ENCODE results near the gene SLC18A2.

SLC18A2 gene

DNA sequence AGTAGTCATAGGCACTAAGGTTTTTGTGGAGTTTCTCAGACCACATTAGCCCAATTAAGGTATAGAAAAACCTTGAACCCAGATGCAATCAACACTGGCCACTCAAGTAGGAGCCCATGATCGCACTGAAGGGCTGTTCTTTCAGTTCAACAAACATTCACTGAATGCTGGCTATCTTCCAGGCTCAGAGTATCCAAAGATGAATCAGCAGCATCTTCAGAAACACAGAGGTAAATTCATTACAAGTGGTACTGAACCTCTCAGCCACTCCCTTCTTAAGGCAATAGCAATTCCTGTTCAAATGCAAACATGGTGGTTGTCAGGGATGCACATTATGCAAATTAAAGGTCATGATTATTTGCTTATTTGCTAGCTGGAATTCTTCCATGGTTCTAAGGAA, 26.5 kb upstream of the SLC18A2 start:
- TF ChIP-seq, protein P1, sequence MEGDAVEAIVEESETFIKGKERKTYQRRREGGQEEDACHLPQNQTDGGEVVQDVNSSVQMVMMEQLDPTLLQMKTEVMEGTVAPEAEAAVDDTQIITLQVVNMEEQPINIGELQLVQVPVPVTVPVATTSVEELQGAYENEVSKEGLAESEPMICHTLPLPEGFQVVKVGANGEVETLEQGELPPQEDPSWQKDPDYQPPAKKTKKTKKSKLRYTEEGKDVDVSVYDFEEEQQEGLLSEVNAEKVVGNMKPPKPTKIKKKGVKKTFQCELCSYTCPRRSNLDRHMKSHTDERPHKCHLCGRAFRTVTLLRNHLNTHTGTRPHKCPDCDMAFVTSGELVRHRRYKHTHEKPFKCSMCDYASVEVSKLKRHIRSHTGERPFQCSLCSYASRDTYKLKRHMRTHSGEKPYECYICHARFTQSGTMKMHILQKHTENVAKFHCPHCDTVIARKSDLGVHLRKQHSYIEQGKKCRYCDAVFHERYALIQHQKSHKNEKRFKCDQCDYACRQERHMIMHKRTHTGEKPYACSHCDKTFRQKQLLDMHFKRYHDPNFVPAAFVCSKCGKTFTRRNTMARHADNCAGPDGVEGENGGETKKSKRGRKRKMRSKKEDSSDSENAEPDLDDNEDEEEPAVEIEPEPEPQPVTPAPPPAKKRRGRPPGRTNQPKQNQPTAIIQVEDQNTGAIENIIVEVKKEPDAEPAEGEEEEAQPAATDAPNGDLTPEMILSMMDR (conservative IDR thresholded peaks at IDR 0.05; ENCODE audit: low read length) = no peak
- no peak for TF ChIP-seq EZH2phosphoT487 (IDR thresholded peaks at IDR 0.05; ENCODE audit: borderline replicate concordance)
- Histone ChIP-seq H3F3A (ENCODE audit: low read depth) (no peaks in the 10 kb centered on the region), H3K36me3 (ENCODE audit: insufficient read depth, low read length) (no peaks in the 10 kb centered on the region), H3K4me1 (ENCODE audit: insufficient read depth, low read length, poor library complexity, severe bottlenecking) (no peaks in the 10 kb centered on the region), H3K27me3 (ENCODE audit: insufficient read depth, low read length, poor library complexity, severe bottlenecking) (no peaks in the 10 kb centered on the region), H3K9ac (ENCODE audit: low read depth, low read length, poor library complexity, severe bottlenecking) (no peak overlapping the region), H3K79me2 (ENCODE audit: insufficient read depth, low read length) (no peaks in the 10 kb centered on the region), H3K9me2 (replicated peaks; ENCODE audit: low read depth, low read length) (no peaks in the 10 kb centered on the region), H3K4me3 (ENCODE audit: low read length, poor library complexity, severe bottlenecking) (no peak overlapping the region), H3K4me2 (ENCODE audit: low read depth, low read length, poor library complexity, severe bottlenecking) (no peak overlapping the region), H2AFZ (ENCODE audit: low read length) (no peak overlapping the region), H3K9me3 (ENCODE audit: insufficient read depth, low read depth, low read length) (no peaks in the 10 kb centered on the region; the same call in 1 of the 2 replicates), H4K20me1 (ENCODE audit: insufficient read depth, low read length, poor library complexity, severe bottlenecking) (no peaks in the 10 kb centered on the region)

DNA sequence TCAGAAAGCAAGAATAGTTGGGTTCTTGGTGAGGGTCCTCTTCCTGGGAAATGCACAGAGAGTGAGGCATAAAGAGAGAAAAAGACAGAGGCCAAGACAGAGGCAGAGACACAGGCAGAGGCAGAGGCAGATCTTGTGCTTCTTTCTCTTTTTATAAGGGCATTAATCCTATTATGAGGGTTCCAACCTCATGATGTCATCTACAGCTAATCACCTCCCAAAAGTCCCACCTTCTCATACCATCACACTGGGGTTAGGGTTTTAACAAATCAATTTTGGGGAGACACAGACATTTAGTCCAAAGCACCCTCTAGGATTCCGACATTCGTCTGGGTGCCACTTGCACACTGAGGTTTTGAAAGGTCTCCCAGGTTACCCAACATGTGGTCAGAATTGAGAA, 25.8 kb upstream of the SLC18A2 start:
- Histone ChIP-seq H3K36me3 (ENCODE audit: insufficient read depth, low read length) (no peaks in the 10 kb centered on the region), H3K4me2 (ENCODE audit: low read depth, low read length, poor library complexity, severe bottlenecking) (no peak overlapping the region), H3K9me3 (ENCODE audit: insufficient read depth, low read depth, low read length) (no peaks in the 10 kb centered on the region; the same call in 1 of the 2 replicates), H3F3A (ENCODE audit: low read depth) (no peaks in the 10 kb centered on the region), H3K9ac (ENCODE audit: low read depth, low read length, poor library complexity, severe bottlenecking) (no peak overlapping the region), H3K9me2 (replicated peaks; ENCODE audit: low read depth, low read length) (no peaks in the 10 kb centered on the region), H2AFZ (ENCODE audit: low read length) (no peak overlapping the region), H3K27me3 (ENCODE audit: insufficient read depth, low read length, poor library complexity, severe bottlenecking) (no peaks in the 10 kb centered on the region), H3K79me2 (ENCODE audit: insufficient read depth, low read length) (no peaks in the 10 kb centered on the region), H3K4me3 (ENCODE audit: low read length, poor library complexity, severe bottlenecking) (no peak overlapping the region), H3K4me1 (ENCODE audit: insufficient read depth, low read length, poor library complexity, severe bottlenecking) (no peaks in the 10 kb centered on the region), H4K20me1 (ENCODE audit: insufficient read depth, low read length, poor library complexity, severe bottlenecking) (no peaks in the 10 kb centered on the region)
- TF ChIP-seq EZH2phosphoT487 (IDR thresholded peaks at IDR 0.05; ENCODE audit: borderline replicate concordance) = no peak
- TF ChIP-seq, protein P1 (conservative IDR thresholded peaks at IDR 0.05; ENCODE audit: low read length) = no peak

DNA sequence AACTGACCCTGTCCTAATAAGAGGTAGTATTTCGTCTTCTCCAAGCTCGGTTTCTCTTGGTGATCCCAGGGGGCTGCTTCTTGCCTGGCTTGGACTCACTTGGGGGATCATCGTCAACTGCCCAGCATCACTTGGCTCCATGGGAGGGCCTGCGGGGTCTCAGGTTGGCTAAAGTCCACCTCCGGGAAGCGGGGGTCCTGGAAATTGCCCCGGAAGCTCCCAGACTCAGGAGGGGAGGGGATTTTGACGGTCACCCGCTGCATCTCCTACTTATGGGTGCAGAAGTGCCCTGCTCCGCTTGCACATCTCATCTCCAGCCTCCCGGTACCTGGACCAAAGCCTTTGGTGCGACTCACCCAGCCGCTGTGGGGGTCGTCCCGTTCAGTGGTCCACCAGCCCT, 24.9 kb upstream of the SLC18A2 start:
- H3K36me3 ChIP-seq (ENCODE audit: insufficient read depth, low read length) = no peaks in the 10 kb centered on the region
- no peaks in the 10 kb centered on the region for H3K79me2 ChIP-seq (ENCODE audit: insufficient read depth, low read length)
- no peak overlapping the region for H3K9ac ChIP-seq (ENCODE audit: low read depth, low read length, poor library complexity, severe bottlenecking)
- no peak overlapping the region for H3K4me2 ChIP-seq (ENCODE audit: low read depth, low read length, poor library complexity, severe bottlenecking)
- H3K27me3 ChIP-seq (ENCODE audit: insufficient read depth, low read length, poor library complexity, severe bottlenecking) = no peaks in the 10 kb centered on the region
- H2AFZ ChIP-seq (ENCODE audit: low read length) = no peak overlapping the region
- no peaks in the 10 kb centered on the region for H3K9me2 ChIP-seq (replicated peaks; ENCODE audit: low read depth, low read length)
- H3F3A ChIP-seq (ENCODE audit: low read depth) = no peaks in the 10 kb centered on the region
- TF ChIP-seq, protein P1 (conservative IDR thresholded peaks at IDR 0.05; ENCODE audit: low read length) = no peak
- no peaks in the 10 kb centered on the region for H3K4me1 ChIP-seq (ENCODE audit: insufficient read depth, low read length, poor library complexity, severe bottlenecking)
- H4K20me1 ChIP-seq (ENCODE audit: insufficient read depth, low read length, poor library complexity, severe bottlenecking) = no peaks in the 10 kb centered on the region
- H3K9me3 ChIP-seq (ENCODE audit: insufficient read depth, low read depth, low read length) = no peaks in the 10 kb centered on the region; the same call in 1 of the 2 replicates
- no peak overlapping the region for H3K4me3 ChIP-seq (ENCODE audit: low read length, poor library complexity, severe bottlenecking)

All from Loucy (cell line).